Progenitor cell of endocrine pancreas (in vitro differentiated cells): ENCODE measurements around the gene TTC9B. TPM values are rescaled to one million over a fixed set of nuclear protein-coding genes. Genes with fewer than 3 reads are reported as not detected.

Source experiments
- DNase-seq: peaks from one replicate; pipeline ENCODE4 v3.0.0; 2021; ENCODE audit warnings: low spot score; ENCODE audit not compliant: unreplicated experiment
- H3K27ac Mint-ChIP-seq: 2 replicates; pipeline ENCODE4 v1.8.0; 2021; ENCODE audit warnings: mild to moderate bottlenecking, moderate library complexity, mixed read lengths
- H3K27me3 Mint-ChIP-seq: 2 replicates; pipeline ENCODE4 v1.8.0; 2021; ENCODE audit warnings: mixed read lengths
- H3K36me3 Mint-ChIP-seq: 2 replicates; pipeline ENCODE4 v1.8.0; 2022; ENCODE audit warnings: mixed read lengths; ENCODE audit not compliant: insufficient read depth
- H3K4me1 Mint-ChIP-seq: 2 replicates; pipeline ENCODE4 v1.8.0; 2021; ENCODE audit warnings: low read depth, mixed read lengths
- H3K4me3 Mint-ChIP-seq: 2 replicates; pipeline ENCODE4 v1.8.0; 2021; ENCODE audit warnings: low read depth, mild to moderate bottlenecking, moderate library complexity, mixed read lengths
- H3K9me3 Mint-ChIP-seq: 2 replicates; pipeline ENCODE4 v1.8.0; 2021; ENCODE audit warnings: low read depth, mixed read lengths
- total RNA-seq: library from RNA; stranded (reverse); gene quantifications from 2 replicates; pipeline ENCODE4 v1.2.1, GENCODE V29; 2021
- TF ChIP-seq, protein P1 (sequence below): fragments of 200-600 bp; sonication (generic); IDR thresholded peaks from one replicate; pipeline ENCODE4 v1.5.0; 2021; ENCODE audit warnings: antibody characterized with exemption, mild to moderate bottlenecking; ENCODE audit not compliant: unreplicated experiment

Gene TTC9B
- total RNA-seq, 1 donor from 2014 or later: not detected

DNA sequence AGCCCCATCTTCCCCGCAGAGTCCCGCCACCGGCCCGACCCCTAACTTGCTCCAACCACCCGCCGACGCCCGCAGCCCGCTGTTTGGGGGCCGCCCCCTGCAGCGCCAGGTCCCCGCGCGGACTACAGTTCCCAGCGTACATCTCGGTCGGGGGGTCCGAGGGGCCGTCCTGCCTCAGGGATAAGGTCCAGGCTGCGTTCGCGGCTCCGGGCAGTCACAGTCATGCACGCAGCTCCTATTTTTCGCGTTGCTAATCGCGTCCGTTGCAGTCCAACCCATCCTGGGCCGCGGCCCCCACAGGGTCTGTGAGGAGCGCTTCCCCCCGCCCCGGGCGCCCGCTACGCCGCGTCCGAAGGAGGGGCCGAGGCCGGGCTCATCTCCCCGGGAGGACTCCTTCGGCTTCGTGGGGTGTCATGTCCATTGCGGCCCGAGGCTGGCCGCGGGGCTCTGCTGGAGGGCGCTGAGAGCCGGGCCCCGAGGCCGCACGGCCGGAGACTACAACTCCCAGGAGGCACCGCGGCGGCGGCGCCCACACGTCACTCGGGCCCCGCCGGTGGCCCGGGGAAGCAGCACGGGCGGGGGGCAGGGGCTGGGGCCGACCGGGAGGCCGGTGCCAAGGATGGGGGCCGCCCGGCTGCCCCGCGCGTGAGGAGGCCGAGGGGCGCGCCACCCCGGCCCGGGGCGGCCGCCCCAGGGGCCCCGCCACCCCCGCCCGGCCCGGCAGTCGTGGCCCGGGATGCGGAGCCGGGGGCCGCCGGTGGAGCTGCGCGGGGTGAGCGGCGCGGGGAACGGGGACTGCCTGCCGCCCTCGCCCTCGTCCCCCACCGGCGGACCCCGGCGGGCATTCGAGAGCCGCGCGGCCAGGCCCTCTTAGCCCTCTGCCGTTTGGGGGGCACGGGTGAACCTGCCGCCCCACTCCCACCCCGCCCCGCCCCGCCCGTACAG, 27.0 kb downstream of the TTC9B start, which contains the start of gene MAP3K10:
Gene MAP3K10, plus strand, starts transcription at position 536 of the 945 bp plus-strand sequence. CDS start 606 bp downstream, outside the sequence.
- peak; percentile 56 for DNase-seq
- Mint-ChIP-seq H3K36me3 (peaks cover 2% of the 10 kb centered on the region), H3K9me3 (no peaks in the 10 kb centered on the region), H3K4me3 (peak within 1 kb of the TSS; percentile 83), H3K4me1 (no peaks in the 10 kb centered on the region), H3K27ac (peak within 1 kb of the TSS; percentile 86), H3K27me3 (peaks cover 11% of the 10 kb centered on the region)
- TF ChIP-seq, protein P1, sequence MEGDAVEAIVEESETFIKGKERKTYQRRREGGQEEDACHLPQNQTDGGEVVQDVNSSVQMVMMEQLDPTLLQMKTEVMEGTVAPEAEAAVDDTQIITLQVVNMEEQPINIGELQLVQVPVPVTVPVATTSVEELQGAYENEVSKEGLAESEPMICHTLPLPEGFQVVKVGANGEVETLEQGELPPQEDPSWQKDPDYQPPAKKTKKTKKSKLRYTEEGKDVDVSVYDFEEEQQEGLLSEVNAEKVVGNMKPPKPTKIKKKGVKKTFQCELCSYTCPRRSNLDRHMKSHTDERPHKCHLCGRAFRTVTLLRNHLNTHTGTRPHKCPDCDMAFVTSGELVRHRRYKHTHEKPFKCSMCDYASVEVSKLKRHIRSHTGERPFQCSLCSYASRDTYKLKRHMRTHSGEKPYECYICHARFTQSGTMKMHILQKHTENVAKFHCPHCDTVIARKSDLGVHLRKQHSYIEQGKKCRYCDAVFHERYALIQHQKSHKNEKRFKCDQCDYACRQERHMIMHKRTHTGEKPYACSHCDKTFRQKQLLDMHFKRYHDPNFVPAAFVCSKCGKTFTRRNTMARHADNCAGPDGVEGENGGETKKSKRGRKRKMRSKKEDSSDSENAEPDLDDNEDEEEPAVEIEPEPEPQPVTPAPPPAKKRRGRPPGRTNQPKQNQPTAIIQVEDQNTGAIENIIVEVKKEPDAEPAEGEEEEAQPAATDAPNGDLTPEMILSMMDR: no peak

DNA sequence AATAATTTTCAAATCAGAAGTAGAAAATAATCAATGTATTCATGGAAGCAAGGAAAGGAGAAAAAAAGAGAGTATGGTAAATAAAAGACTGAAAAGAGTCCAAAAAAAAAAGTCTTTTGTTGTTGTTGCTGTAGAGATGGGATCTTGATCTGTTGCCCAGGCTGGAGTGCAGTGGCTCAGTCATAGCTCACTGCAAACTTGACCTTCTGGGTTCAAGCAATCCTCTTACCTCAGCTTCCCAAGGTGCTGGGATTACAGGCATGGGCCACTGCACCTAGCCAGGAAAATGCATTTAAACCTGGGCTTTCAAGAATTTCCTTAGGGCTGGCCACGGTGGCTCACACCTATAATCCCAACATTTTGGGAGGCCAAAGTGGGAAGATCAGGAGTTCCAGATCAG, 33.9 kb downstream of the TTC9B start:
- TF ChIP-seq, protein P1: no peak
- H3K27me3 Mint-ChIP-seq: peaks cover 17% of the 10 kb centered on the region
- DNase-seq: no peak
- no peak overlapping the region for H3K4me3 Mint-ChIP-seq
- no peaks in the 10 kb centered on the region for H3K9me3 Mint-ChIP-seq
- H3K36me3 Mint-ChIP-seq: no peaks in the 10 kb centered on the region
- no peak overlapping the region for H3K27ac Mint-ChIP-seq
- no peaks in the 10 kb centered on the region for H3K4me1 Mint-ChIP-seq

DNA sequence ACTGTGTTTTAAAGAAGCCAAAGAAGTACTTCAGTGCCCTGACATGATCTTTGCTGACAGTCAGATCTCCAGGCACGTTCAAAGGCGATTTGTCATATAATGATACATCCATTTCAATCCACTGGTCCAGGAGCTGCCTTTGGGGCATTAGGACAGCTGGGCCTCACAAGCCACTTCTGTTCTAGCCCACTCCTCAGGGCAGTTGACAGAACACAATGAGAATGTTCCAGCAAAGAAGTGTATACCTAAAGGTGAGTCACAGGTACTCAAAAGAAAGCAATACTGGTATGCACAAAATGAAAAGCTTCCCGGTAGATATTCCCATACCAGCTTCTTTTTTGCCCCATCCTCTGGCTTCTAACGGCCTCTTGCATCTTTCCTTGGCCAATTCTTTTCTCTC, 39.4 kb downstream of the TTC9B start:
- Mint-ChIP-seq H3K27me3 (peaks cover 13% of the 10 kb centered on the region), H3K27ac (no peak overlapping the region), H3K36me3 (no peaks in the 10 kb centered on the region), H3K4me3 (no peak overlapping the region), H3K9me3 (no peaks in the 10 kb centered on the region), H3K4me1 (no peaks in the 10 kb centered on the region)
- TF ChIP-seq, protein P1: no peak
- DNase-seq: no peak

- Mint-ChIP-seq H3K9me3 (no peaks in the 10 kb centered on the region), H3K36me3 (no peaks in the 10 kb centered on the region), H3K4me3 (no peak overlapping the region), H3K27me3 (peaks cover 13% of the 10 kb centered on the region), H3K4me1 (no peaks in the 10 kb centered on the region), H3K27ac (no peak overlapping the region)
- no peak for DNase-seq
- TF ChIP-seq, protein P1: no peak
Measured at GRCh38 chr19:40177286-40178070, 40.7 kb downstream of the TTC9B start.

GRCh38 chr19:40175820-40176219, 42.4 kb downstream of the TTC9B start:
- TF ChIP-seq, protein P1: no peak
- Mint-ChIP-seq H3K27me3 (peaks cover 11% of the 10 kb centered on the region), H3K27ac (no peak overlapping the region), H3K4me1 (no peaks in the 10 kb centered on the region), H3K9me3 (no peaks in the 10 kb centered on the region), H3K4me3 (no peak overlapping the region), H3K36me3 (no peaks in the 10 kb centered on the region)
- no peak for DNase-seq
